ENCODE measurements around the gene TYK2.
A peak's percentile ranks its signal among the peaks of the same experiment; 100 is the strongest.

TYK2 gene

DNA sequence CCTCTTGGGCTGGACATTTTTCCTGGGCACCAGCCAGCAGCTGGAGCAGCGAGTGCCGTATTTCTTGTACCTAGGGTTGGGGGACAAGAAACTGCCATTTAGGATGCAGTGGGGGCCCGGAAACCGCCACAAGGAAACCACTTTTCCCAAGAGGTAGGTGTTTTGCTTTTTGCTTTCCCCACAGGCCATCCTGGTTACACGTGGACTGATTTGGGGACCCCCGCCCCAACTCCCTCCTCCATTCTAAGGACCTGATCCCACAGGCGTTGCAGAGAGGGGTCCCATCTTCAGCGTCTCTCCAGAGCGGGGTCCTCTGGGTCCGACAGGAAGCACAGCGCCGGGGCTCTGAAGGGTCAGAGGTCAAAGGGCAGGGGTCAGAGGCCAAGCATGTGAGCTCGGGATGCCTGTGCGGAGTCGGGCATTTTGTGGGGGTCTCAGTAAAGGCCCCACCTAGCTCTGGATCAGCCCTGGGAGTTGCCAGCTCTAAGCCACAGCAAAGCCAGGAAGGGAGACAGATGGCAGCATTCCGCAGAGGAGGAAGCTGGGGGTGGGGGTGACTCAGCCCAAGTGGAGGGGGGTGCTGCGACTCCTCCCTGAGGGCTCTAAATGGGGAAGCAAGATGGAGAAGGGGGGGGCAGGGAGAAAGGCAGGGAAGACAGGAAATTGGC, 75.1 kb downstream of the TYK2 start:
- DNase-seq = peak; percentile 80 to 83
